ENCODE data around the gene SNAPIN. TPM values are rescaled to one million over a fixed set of nuclear protein-coding genes. Genes with fewer than 3 reads are reported as not detected.
A peak's percentile ranks its signal among the peaks of the same experiment; 100 is the strongest.

The SNAPIN gene
- total RNA-seq, 2 donors from 2014 or later = 60.8 to 84.0 TPM

GRCh38 chr1:153611356-153611755, 47.1 kb upstream of the SNAPIN start:
- Histone ChIP-seq H3K4me1 (peaks cover 0 to 57% of the 10 kb centered on the region in 2 donors), H3K9me3 (no peaks in the 10 kb centered on the region), H3K36me3 (peaks cover 16% of the 10 kb centered on the region), H3K27ac (peak overlapping the region; percentile 91 to 93), H3K27me3 (no peaks in the 10 kb centered on the region), H3K4me3 (peak overlapping the region; percentile 59 to 63)
- DNase-seq (ENCODE audit: low spot score) = no peak
- no peak for TF ChIP-seq CTCF (IDR thresholded peaks at IDR 0.05)

- TF ChIP-seq CTCF (IDR thresholded peaks at IDR 0.05) = no peak
- no peak for DNase-seq (ENCODE audit: low spot score)
- H3K4me3 ChIP-seq = peak overlapping the region; percentile 59 to 63
- H3K9me3 ChIP-seq = no peaks in the 10 kb centered on the region
- H3K27me3 ChIP-seq = no peaks in the 10 kb centered on the region
- peak overlapping the region; percentile 91 to 93 for H3K27ac ChIP-seq
- peaks cover 7% of the 10 kb centered on the region for H3K36me3 ChIP-seq
- peaks cover 0 to 65% of the 10 kb centered on the region in 2 donors for H3K4me1 ChIP-seq
Measured at GRCh38 chr1:153612111-153612754, 46.3 kb upstream of the SNAPIN start.

GRCh38 chr1:153612755-153613331, 45.7 kb upstream of the SNAPIN start, which contains the start of gene S100A16:
Gene S100A16, minus strand, starts transcription at chr1:153613137. Its CDS starts 4,986 bp downstream, at chr1:153608151.
- Histone ChIP-seq H3K4me1 (peaks cover 0 to 67% of the 10 kb centered on the region in 2 donors), H3K27me3 (no peaks in the 10 kb centered on the region), H3K9me3 (no peaks in the 10 kb centered on the region), H3K36me3 (peaks cover 1% of the 10 kb centered on the region), H3K27ac (peak within 1 kb of the TSS; percentile 91 to 93), H3K4me3 (peak within 1 kb of the TSS; percentile 59 to 63)
- no peak for TF ChIP-seq CTCF (IDR thresholded peaks at IDR 0.05)
- peak; percentile 81 for DNase-seq (ENCODE audit: low spot score)

GRCh38 chr1:153613406-153613805, 45.1 kb upstream of the SNAPIN start:
- H3K4me3 ChIP-seq = peak overlapping the region in 1 of 2 donors; percentile 59
- no peaks in the 10 kb centered on the region for H3K27me3 ChIP-seq
- no peak for TF ChIP-seq CTCF (IDR thresholded peaks at IDR 0.05)
- no peak for DNase-seq (ENCODE audit: low spot score)
- peaks cover 2% of the 10 kb centered on the region for H3K36me3 ChIP-seq
- peaks cover 0 to 66% of the 10 kb centered on the region in 2 donors for H3K4me1 ChIP-seq
- H3K27ac ChIP-seq = peak overlapping the region; percentile 91 to 93
- H3K9me3 ChIP-seq = no peaks in the 10 kb centered on the region

GRCh38 chr1:153614189-153614900, 44.2 kb upstream of the SNAPIN start:
- TF ChIP-seq CTCF (IDR thresholded peaks at IDR 0.05) = no peak
- Histone ChIP-seq H3K9me3 (no peaks in the 10 kb centered on the region), H3K36me3 (peaks cover 12% of the 10 kb centered on the region), H3K27ac (no peak overlapping the region), H3K4me3 (no peak overlapping the region), H3K27me3 (no peaks in the 10 kb centered on the region), H3K4me1 (peaks cover 0 to 56% of the 10 kb centered on the region in 2 donors)
- no peak for DNase-seq (ENCODE audit: low spot score)

All from right atrium auricular region (tissue), 2 donors.